NCI-H2227 (cell line): ENCODE measurements around the gene ACE2.
A peak's percentile ranks its signal among the peaks of the same experiment; 100 is the strongest.

Source experiments
- DNase-seq: peaks from one replicate; lab custom pipeline; 2025; ENCODE audit not compliant: unreplicated experiment; lab: John Stamatoyannopoulos, UW

ACE2 gene

GRCh38 chrX:15576019-15576418 is 24.7 kb downstream of the ACE2 start:
- no peak for DNase-seq

- DNase-seq = no peak
Observed at GRCh38 chrX:15574017-15574416, 26.7 kb downstream of the ACE2 start.

- no peak for DNase-seq
Observed at GRCh38 chrX:15570145-15570544, 30.6 kb downstream of the ACE2 start.

- DNase-seq = no peak
Observed at GRCh38 chrX:15567886-15568616, 32.7 kb downstream of the ACE2 start.

- DNase-seq = no peak
Observed at GRCh38 chrX:15567267-15567666, 33.5 kb downstream of the ACE2 start.

GRCh38 chrX:15566244-15566643 is 34.5 kb downstream of the ACE2 start:
- DNase-seq = no peak

GRCh38 chrX:15564981-15565579 is 35.7 kb downstream of the ACE2 start:
- DNase-seq = peak; percentile 59

- no peak for DNase-seq
Observed at GRCh38 chrX:15563056-15563455, 37.7 kb downstream of the ACE2 start.

GRCh38 chrX:15560924-15561323 is 39.8 kb downstream of the ACE2 start:
- DNase-seq = no peak

- DNase-seq = no peak
Observed at GRCh38 chrX:15559227-15559626, 41.5 kb downstream of the ACE2 start.

- no peak for DNase-seq
Observed at GRCh38 chrX:15549189-15550012, 51.4 kb downstream of the ACE2 start.

GRCh38 chrX:15547356-15547755 is 53.4 kb downstream of the ACE2 start:
- DNase-seq = no peak

- DNase-seq = no peak
Observed at GRCh38 chrX:15546745-15547144, 54.0 kb downstream of the ACE2 start.

- DNase-seq = peak; percentile 41
Observed at GRCh38 chrX:15530318-15530717, 70.4 kb downstream of the ACE2 start.

- DNase-seq = no peak
Observed at GRCh38 chrX:15529165-15529564, 71.6 kb downstream of the ACE2 start.

- no peak for DNase-seq
Observed at GRCh38 chrX:15525664-15526416, 74.9 kb downstream of the ACE2 start.

GRCh38 chrX:15524417-15524816 is 76.3 kb downstream of the ACE2 start:
- DNase-seq = no peak

- no peak for DNase-seq
Observed at GRCh38 chrX:15523088-15523487, 77.7 kb downstream of the ACE2 start.

GRCh38 chrX:15522464-15522863 is 78.3 kb downstream of the ACE2 start:
- no peak for DNase-seq

GRCh38 chrX:15515931-15516330 is 84.8 kb downstream of the ACE2 start:
- no peak for DNase-seq

GRCh38 chrX:15514279-15514678 is 86.5 kb downstream of the ACE2 start:
- no peak for DNase-seq
